Neuron (in vitro differentiated cells): ENCODE measurements around the gene TSPAN6.

Experiments
- H2AFZ ChIP-seq: one replicate; pipeline ENCODE4 v1.6.1; 2013; ENCODE audit warnings: low read depth, mild to moderate bottlenecking, inconsistent platforms, low read length, moderate library complexity
- H3K27me3 ChIP-seq: one replicate; pipeline ENCODE4 v1.6.1; 2013; ENCODE audit warnings: low read length; ENCODE audit not compliant: insufficient read depth
- H3K36me3 ChIP-seq: one replicate; pipeline ENCODE4 v1.6.1; 2013; ENCODE audit warnings: low read length; ENCODE audit not compliant: insufficient read depth
- H3K4me1 ChIP-seq: one replicate; pipeline ENCODE4 v1.6.1; 2013; ENCODE audit warnings: low read length; ENCODE audit not compliant: insufficient read depth
- H3K4me3 ChIP-seq: 2 replicates; pipeline ENCODE4 v1.5.1; 2013; ENCODE audit warnings: mild to moderate bottlenecking, low read length, moderate library complexity
- H3K9me3 ChIP-seq: one replicate; pipeline ENCODE4 v1.6.1; 2013; ENCODE audit warnings: low read length

The TSPAN6 gene

DNA sequence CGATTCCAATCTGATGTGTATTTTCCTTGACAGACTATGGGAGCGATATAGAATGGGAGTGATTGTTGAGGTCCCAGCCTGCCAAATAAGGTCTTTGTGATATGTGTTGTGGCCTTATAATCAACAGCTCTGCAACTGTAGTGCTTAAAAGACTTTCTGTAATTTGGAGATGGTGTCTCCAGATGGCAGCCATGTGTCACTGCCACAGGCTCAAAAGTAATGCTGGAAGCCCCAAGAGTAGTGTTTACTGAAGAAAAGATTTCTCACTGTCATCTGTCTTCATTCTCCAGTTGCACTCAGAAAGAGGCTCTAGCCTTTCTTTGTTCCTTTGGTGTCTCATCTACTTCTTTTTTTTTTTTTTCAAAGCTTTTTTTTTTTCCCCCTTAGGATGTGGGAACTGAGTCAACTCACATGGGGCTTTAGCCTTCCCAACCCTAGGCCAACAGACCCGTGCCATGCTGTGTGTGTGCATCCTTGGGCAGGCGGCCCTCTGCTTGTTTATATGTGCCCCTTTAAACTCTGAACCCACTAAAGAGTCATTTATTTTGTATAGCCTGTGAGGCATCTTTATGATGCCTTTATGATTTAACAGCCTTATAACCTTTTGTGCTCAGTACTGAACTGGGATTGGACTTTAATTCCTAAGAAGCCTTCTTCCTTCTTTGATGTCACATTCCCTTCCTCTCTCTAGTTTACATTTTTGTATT is 23.0 kb upstream of the TSPAN6 start:
- Histone ChIP-seq H3K36me3 (no peaks in the 10 kb centered on the region), H3K4me3 (no peak overlapping the region), H3K4me1 (no peaks in the 10 kb centered on the region), H3K27me3 (no peaks in the 10 kb centered on the region), H2AFZ (no peak overlapping the region), H3K9me3 (no peaks in the 10 kb centered on the region)

DNA sequence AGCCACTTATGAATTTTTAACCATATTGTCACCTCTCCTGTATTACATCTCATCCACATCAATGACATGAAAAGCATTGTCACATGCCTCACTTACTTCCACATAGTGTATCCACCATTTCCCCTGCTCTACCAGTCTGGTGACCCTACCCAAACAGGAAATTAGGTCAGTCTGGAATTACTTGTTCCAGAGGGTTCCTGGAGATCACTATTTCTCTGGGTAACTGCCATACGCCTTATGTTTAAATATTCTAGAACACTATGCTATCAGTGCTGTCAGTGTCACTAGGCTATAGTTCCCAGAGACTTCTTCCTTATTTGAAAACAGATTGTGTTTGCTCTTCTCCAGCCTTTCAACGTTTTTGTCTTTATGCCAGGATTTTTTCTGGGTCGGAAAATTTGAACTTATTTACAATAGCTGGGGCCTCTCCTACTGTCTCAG is 22.4 kb upstream of the TSPAN6 start:
- H3K36me3 ChIP-seq = no peaks in the 10 kb centered on the region
- H3K27me3 ChIP-seq = no peaks in the 10 kb centered on the region
- H3K9me3 ChIP-seq = no peaks in the 10 kb centered on the region
- no peaks in the 10 kb centered on the region for H3K4me1 ChIP-seq
- H3K4me3 ChIP-seq = no peak overlapping the region
- H2AFZ ChIP-seq = no peak overlapping the region

DNA sequence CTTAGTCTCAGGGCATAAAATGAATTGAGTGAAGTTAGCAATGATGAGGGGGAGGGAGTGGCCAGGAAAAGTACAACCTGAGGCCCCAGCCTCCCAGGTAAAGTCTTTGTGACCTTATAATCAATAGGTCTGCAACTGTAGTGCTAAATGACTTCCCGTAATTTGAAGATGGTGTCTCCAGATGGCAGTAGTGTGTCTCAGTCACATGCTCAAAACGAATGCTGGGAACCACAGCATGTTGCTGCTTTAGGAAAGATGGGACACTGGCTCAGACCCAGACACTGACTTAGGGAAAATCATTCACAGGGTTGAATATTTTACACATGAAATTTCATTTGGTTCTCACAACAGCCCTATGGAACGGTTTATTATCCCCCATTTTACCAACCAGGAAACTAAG is 17.7 kb upstream of the TSPAN6 start:
- Histone ChIP-seq H2AFZ (no peak overlapping the region), H3K4me3 (no peak overlapping the region), H3K36me3 (no peaks in the 10 kb centered on the region), H3K4me1 (no peaks in the 10 kb centered on the region), H3K9me3 (no peaks in the 10 kb centered on the region), H3K27me3 (no peaks in the 10 kb centered on the region)

DNA sequence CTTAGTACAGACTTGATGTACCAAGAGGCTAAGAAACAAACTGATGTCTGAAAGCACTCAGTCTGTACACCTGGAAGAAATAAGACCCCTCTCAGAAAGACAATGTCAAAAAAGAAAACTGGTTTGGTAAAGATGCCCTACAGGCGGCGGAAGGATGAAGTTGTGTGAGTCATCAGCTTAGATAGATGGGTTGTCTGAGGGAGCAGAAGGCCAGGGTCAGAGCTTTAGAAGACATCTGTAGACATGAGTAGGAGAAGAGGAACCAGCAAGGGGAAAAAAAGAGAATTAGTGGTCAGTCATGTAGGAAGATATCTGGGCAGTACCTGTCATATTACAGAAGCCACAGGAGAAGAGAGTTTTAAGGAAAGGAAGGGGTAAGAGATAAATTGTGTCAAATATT is 15.7 kb upstream of the TSPAN6 start:
- Histone ChIP-seq H3K4me3 (no peak overlapping the region), H3K27me3 (no peaks in the 10 kb centered on the region)

DNA sequence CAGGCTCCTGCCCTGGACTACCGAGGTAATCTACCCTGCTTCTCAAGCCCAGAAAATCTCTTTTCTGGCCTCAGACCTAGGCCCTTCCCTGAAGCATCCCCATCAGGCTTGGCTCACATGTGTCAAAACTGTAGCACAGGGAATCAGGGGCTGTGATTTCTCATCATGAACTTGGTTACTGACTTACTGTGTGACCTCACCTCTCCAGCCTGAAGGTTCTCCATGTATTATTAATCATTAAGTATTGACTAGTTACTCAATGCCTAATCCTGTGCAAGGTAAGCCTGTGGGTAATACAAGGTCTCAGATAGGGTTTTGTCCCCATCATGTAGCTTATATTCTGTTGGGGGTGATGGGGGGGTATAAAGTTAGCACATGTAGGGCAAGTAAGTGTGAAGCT is 14.2 kb upstream of the TSPAN6 start:
- Histone ChIP-seq H3K9me3 (no peaks in the 10 kb centered on the region), H3K4me3 (no peak overlapping the region), H2AFZ (no peak overlapping the region), H3K4me1 (no peaks in the 10 kb centered on the region), H3K27me3 (no peaks in the 10 kb centered on the region), H3K36me3 (no peaks in the 10 kb centered on the region)

More for the DNA sequence above, 15.7 kb upstream of the TSPAN6 start:
- Histone ChIP-seq H2AFZ (no peak overlapping the region), H3K9me3 (no peaks in the 10 kb centered on the region), H3K36me3 (no peaks in the 10 kb centered on the region), H3K4me1 (no peaks in the 10 kb centered on the region)

DNA sequence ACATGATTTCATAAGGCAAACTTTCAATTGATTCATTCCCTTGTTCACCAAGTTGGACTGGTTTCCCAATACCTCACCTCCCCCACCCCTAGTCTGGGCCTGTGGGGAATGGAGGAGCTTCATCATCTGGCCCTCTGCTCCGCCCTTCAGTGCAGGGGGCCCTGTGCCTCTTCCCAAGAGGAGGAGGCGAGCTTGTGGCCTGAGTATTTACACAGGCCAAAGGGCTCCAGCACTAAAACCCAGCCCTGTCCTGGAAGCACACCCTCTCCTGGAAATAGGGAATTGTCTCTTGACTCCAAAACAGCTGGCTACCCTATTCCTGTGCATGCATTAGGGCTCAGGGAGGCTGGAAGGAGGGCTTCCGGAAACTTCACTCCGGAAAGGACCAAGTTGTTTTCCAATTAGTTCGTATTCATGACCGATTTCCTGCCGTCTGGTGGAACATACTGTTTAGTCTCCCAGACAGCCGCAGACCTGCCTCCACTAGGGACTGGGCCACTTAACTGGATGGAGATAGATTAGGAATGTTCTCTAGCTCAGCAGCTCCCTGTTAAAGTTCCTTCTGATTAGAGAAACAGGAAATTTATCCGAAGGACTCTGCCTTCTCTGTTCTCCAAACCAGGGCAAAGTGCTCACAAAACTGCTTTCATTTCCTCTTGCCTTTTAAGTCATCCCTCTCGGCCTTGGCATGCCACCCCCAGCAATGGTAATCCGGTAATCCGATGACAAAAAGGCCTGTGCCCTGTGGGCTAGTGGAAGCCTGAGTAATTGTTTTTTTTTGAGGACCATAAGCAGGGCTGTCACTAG is 13.1 kb upstream of the TSPAN6 start:
- H3K4me1 ChIP-seq = no peaks in the 10 kb centered on the region
- no peaks in the 10 kb centered on the region for H3K9me3 ChIP-seq
- no peaks in the 10 kb centered on the region for H3K36me3 ChIP-seq
- H3K4me3 ChIP-seq = no peak overlapping the region
- H3K27me3 ChIP-seq = peaks cover under 1% of the 10 kb centered on the region
- H2AFZ ChIP-seq = no peak overlapping the region

DNA sequence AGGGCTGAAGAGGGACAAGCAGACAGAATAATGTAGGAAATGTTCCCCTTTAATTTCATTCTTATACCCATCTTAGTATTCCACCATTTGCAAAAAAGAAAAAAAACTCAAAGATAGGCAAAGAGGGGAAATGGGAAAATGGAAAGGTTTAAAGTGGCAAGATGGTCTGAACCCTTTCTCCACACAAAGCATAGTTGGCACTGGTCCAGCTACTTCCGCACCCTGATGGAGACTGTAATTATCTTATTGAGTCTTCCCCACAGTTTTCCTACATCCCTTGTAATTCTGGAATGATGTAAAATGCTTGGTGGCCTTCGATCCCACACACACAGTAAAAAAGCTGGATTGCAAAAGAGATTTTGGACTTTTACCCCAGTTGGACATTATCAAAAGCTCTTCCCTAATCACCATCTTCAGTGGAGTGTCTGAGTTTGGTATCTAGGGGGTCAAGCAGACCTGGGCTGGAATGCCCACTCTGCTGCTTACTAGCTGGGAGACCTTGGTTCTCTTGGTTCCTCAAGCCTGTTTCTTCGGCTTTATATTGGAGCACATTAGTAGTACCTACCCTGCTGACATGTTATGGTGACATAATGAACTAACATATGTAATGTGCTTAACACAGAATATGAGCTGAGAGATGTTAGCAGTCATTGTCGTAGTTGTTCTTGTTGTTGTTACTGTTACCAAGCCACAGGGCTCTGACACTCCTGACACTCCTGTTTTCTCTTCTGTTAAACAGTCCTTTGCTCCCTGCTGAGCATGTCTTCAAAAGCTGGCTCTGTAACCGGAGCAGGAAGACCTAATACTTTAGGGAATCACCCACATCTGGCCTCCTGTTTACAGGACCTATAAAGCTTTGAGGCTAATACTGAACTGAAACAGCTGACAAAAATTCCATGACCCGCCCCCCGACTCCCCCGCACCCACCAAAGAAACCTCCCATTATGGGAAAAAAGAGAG is 12.1 kb upstream of the TSPAN6 start:
- H3K9me3 ChIP-seq = no peaks in the 10 kb centered on the region
- no peak overlapping the region for H2AFZ ChIP-seq
- H3K4me3 ChIP-seq = no peak overlapping the region
- no peaks in the 10 kb centered on the region for H3K36me3 ChIP-seq
- peaks cover 3% of the 10 kb centered on the region for H3K27me3 ChIP-seq
- H3K4me1 ChIP-seq = no peaks in the 10 kb centered on the region

DNA sequence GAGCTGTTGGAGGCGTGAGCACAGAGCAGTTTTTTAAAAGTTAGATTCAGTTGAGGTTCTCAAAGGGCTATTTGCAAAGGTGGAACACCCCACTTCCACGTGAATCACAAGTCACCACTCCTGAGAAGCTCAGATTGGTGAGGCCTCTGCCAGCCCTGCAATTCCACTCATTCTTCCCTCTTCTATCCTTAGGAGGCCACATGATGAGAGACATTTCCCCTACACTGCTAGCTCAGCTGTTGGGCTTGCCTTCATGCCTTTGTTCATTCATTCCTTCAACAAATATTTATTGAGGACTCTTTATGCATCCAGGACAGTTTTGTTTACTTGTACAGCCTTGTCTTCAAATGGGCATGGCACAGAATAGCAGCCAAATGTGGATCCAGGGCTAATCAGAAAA is 11.1 kb upstream of the TSPAN6 start:
- no peak overlapping the region for H3K4me3 ChIP-seq
- peaks cover 6% of the 10 kb centered on the region for H3K27me3 ChIP-seq
- no peak overlapping the region for H2AFZ ChIP-seq
- H3K9me3 ChIP-seq = no peaks in the 10 kb centered on the region
- H3K4me1 ChIP-seq = no peaks in the 10 kb centered on the region
- no peaks in the 10 kb centered on the region for H3K36me3 ChIP-seq

DNA sequence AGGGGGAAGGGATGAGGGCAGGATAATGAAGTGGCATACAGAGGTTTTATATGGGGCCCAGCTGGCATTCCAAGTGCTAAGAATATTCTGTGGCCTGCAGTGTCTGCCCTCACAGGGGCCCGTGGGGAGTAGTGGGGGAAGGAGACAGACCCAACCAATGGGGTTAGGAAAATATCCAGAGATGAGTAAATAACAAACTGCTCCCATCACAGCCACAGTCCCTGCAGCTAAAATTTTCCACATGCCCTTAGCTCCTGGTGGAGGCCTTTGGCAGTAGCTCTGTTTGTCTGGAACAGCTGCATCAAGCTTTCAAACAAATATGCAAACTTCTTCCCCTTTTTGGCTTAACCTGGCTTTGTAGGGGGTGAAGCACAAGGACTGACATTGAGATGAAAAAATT is 10.5 kb upstream of the TSPAN6 start:
- H3K4me3 ChIP-seq = no peak overlapping the region
- peaks cover 6% of the 10 kb centered on the region for H3K27me3 ChIP-seq
- no peaks in the 10 kb centered on the region for H3K9me3 ChIP-seq
- H2AFZ ChIP-seq = no peak overlapping the region
- no peaks in the 10 kb centered on the region for H3K4me1 ChIP-seq
- no peaks in the 10 kb centered on the region for H3K36me3 ChIP-seq

DNA sequence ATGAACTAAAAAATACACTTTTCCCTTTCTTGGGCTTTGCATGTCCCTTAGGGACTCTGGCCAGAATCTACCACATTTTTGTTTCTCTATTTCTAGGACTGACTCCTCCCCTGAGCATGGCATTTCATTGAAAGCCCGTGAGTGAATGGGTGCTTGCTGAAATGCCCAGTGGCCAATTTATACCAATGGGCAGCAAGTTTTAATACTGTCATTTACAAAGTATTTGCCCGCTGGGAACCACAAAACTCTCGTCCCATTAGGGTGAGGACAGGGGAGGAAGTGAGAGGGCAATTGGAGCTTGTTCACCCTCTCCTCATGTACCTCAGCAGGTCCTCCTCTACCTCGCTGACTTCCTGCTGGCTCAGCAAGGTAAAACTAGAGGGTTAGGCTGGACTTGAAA is 8.5 kb upstream of the TSPAN6 start:
- no peak overlapping the region for H2AFZ ChIP-seq
- no peaks in the 10 kb centered on the region for H3K9me3 ChIP-seq
- H3K36me3 ChIP-seq = no peaks in the 10 kb centered on the region
- H3K4me1 ChIP-seq = no peaks in the 10 kb centered on the region
- H3K27me3 ChIP-seq = peaks cover 6% of the 10 kb centered on the region
- H3K4me3 ChIP-seq = no peak overlapping the region

DNA sequence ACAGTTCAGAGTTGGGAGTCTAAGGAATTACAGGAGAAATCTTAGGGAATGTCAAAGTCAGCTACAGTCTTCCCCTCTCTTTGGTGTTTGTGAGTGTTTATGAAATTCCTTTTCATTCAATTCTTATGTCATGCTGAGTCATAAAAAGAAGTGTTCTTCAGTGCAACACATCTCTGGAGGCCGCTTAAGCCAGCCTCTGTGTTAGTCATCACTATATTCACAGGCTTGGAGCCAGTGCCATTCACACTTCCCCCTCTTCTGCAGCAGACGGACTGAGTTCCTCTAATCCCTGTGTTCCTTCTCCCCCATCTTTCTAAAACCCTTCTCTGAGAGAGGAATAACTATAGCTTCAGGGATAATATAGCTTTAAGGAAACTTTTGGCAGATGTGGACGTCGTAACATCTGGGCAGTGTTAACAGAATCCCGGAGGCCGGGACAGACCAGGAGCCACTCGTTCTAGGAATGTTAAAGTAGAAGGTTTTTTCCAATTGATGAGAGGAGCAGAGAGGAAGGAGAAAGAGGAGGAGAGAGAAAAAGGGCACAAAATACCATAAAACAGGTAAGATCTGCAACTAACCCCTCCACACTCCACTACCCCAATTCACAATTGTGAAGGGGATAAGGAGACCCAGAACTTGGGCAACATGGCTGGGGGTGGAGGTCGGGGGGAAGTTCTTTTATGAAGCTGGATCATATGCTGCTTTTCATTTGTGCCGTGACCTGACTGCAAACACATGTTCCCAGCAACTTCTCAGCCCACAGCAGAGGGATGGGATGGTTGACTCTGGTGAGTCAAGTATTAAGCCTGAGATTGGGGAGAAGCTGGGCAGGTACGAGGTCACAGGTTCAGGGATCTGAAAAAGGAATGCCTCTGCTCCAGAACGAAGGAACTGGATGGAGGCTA is 7.6 kb upstream of the TSPAN6 start, which contains the start of gene SRPX2:
Gene SRPX2 (plus strand): TSS at position 244 of the 905 bp plus-strand sequence. CDS start 2,124 bp downstream, outside the sequence.
- Histone ChIP-seq H3K27me3 (peaks cover 6% of the 10 kb centered on the region), H3K4me3 (no peak within 1 kb of the TSS), H3K9me3 (no peaks in the 10 kb centered on the region), H3K36me3 (no peaks in the 10 kb centered on the region), H3K4me1 (no peaks in the 10 kb centered on the region), H2AFZ (no peak within 1 kb of the TSS)

DNA sequence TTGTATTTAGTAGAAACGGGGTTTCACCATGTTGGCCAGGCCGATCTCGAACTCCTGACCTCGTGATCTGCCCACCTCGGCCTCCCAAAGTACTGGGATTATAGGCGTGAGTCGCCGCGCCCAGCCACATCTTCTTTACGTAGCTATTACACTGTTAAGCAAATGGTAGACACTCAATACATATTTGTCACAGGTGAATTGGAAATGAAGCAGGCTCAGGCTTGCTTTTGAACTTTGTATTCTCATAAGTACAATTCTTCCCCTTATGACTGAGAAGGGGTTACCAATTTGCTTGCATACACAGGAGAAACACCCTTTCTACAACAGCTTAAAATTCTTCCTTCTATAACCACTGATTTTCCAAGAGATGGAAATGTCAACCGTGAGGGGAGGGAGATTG is 6.6 kb upstream of the TSPAN6 start:
- H3K9me3 ChIP-seq = no peaks in the 10 kb centered on the region
- no peaks in the 10 kb centered on the region for H3K36me3 ChIP-seq
- H3K27me3 ChIP-seq = peaks cover 6% of the 10 kb centered on the region
- no peak overlapping the region for H2AFZ ChIP-seq
- no peak overlapping the region for H3K4me3 ChIP-seq
- no peaks in the 10 kb centered on the region for H3K4me1 ChIP-seq
